Subcutaneous adipose tissue (tissue), 4 donors: ENCODE results near the gene LRRC75B. TPM values are rescaled to one million over a fixed set of nuclear protein-coding genes. Genes with fewer than 3 reads are reported as not detected.

Experiments
- CTCF ChIP-seq: fragments of 450-650 bp; IDR thresholded peaks from one replicate; pipeline ENCODE4 v1.5.1; 2016; ENCODE audit warnings: low read depth, mild to moderate bottlenecking, control low read depth, antibody characterized with exemption, moderate library complexity
- total RNA-seq, 4 donors: library from RNA; depleted of rRNA; stranded (reverse); fragments of >200 nt; gene quantifications; one replicate each; pipeline ENCODE4 v1.1.0, GENCODE V29; 2016

Gene LRRC75B
- total RNA-seq, 4 donors from 2014 or later: 2.4 to 9.0 (median 6.9) TPM

GRCh38 chr22:24594569-24595120 is 1.8 kb upstream of the LRRC75B start:
- no peak for TF ChIP-seq CTCF

- no peak for TF ChIP-seq CTCF
These were observed 1.1 kb upstream of the LRRC75B start for GRCh38 chr22:24593836-24594568.

GRCh38 chr22:24592058-24592850 is 619 bp downstream of the LRRC75B start:
- no peak for TF ChIP-seq CTCF

- no peak for TF ChIP-seq CTCF
These were observed 1.5 kb downstream of the LRRC75B start for GRCh38 chr22:24591286-24591830.

- TF ChIP-seq CTCF: no peak
These were observed 2.2 kb downstream of the LRRC75B start for GRCh38 chr22:24590596-24591173.

- TF ChIP-seq CTCF: no peak
These were observed 3.3 kb downstream of the LRRC75B start for GRCh38 chr22:24589518-24590030.
